DND-41 (cell line): ENCODE data around the gene UTF1.

Experiments
- CTCF ChIP-seq: IDR thresholded peaks from 2 replicates; pipeline ENCODE4 v1.5.1; 2012; ENCODE audit warnings: borderline replicate concordance, low read length, moderate library complexity, mild to moderate bottlenecking; ENCODE audit not compliant: poor library complexity, severe bottlenecking; ENCODE audit errors: extremely low read depth
- EZH2 ChIP-seq: IDR thresholded peaks from 3 replicates; pipeline ENCODE4 v1.6.1; 2012; ENCODE audit warnings: borderline replicate concordance, low read depth, mild to moderate bottlenecking, moderate library complexity, low read length, inconsistent platforms; ENCODE audit not compliant: severe bottlenecking

GRCh38 chr10:133217800-133218589 is 12.0 kb upstream of the UTF1 start:
- TF ChIP-seq CTCF (no peak), EZH2 (no peak)
